ENCODE data around the gene CD320. TPM values are rescaled to one million over a fixed set of nuclear protein-coding genes. Genes with fewer than 3 reads are reported as not detected.
"Not testable (repeated sequence)": the region's sequence is repeated elsewhere in the genome, so short reads cannot be mapped to it uniquely, and the experiment has no call there.

CD320 gene
- total RNA-seq, 2 donors from 2014 or later = 21.7 to 58.1 TPM

DNA sequence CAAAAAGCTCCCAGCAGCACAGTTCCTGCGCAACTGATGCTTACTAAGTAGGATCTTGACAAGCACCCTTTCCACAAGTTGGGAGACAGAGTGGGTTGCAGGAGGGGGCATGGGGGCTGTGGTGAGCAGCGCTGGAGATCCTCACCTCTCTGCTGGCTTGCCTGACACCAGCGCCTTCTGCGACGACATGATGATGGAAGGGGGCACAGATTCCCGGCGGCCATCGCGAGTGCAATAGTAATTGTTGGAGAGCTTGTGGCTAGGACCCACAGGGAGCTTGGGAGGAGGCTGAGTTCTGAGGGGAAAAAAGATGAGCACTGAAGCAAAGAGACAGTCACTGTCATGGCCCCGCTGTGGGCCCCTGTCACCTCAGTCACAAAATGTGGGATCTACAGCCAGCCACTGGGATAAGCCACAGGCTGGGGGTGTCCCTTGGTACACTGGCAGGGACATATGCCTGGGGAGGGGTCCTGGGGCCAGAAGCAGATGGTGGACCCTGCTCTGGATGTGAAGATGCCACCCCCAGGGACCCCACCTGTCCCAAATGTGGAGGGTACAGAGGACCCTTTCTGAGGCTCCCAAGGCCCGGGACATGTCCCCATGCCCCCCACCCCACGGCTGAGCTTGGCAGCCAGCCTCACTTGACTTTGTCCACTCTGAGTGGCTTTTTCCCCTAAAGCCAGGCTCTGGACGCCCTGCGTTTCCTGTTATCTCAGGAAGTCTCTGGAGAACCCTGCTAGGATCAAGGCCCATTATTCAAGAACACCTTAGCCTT, 8.4 kb upstream of the CD320 start:
- ATAC-seq (ENCODE audit: insufficient number of reproducible peaks, low FRiP score, low read depth) = no peak

DNA sequence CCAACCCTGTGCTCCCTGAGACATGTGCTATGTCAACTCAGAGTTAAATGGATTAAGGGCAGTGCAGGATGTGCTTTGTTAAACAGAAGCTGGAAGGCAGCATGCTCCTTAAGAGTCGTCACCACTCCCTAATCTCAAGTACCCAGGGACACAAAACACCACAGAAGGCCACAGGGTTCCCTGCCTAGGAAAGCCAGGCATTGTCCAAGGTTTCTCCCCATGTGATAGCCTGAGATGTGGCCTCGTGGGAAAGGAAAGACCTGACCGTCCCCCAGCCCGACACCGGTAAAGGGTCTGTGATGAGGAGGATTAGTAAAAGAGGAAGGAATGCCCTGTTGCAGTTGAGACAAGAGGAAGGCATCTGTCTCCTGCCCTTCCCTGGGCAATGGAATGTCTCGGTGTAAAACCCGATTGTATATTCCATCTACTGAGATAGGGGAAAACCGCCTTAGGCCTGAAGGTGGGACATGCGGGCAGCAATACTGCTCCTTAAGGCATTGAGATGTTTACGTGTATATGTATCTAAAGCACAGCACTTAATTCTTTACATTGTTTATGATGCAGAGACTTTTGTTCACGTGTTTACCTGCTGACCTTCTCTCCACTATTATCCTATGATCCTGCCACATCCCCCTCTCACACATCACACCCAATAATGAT, 7.0 kb upstream of the CD320 start:
- H3K36me3 ChIP-seq = peaks cover 34% of the 10 kb centered on the region
- not testable (repeated sequence) for H3K27me3 ChIP-seq (replicated peaks; ENCODE audit: insufficient read depth); H3K27ac ChIP-seq; H3K9me3 ChIP-seq; ATAC-seq (ENCODE audit: insufficient number of reproducible peaks, low FRiP score, low read depth); H3K4me3 ChIP-seq; H3K4me1 ChIP-seq (ENCODE audit: control insufficient read depth in 1 of 2, low read depth in 2 of 2); DNase-seq (ENCODE audit: low spot score)

More for the DNA sequence above, 8.4 kb upstream of the CD320 start:
- Histone ChIP-seq H3K9me3 (no peaks in the 10 kb centered on the region), H3K36me3 (peaks cover 23% of the 10 kb centered on the region), H3K27me3 (replicated peaks; ENCODE audit: insufficient read depth) (no peaks in the 10 kb centered on the region), H3K27ac (no peak overlapping the region), H3K4me1 (ENCODE audit: control insufficient read depth in 1 of 2, low read depth in 2 of 2) (peaks cover 9 to 12% of the 10 kb centered on the region in 2 donors), H3K4me3 (no peak overlapping the region)
- no peak for DNase-seq (ENCODE audit: low spot score)
- TF ChIP-seq, protein P1, sequence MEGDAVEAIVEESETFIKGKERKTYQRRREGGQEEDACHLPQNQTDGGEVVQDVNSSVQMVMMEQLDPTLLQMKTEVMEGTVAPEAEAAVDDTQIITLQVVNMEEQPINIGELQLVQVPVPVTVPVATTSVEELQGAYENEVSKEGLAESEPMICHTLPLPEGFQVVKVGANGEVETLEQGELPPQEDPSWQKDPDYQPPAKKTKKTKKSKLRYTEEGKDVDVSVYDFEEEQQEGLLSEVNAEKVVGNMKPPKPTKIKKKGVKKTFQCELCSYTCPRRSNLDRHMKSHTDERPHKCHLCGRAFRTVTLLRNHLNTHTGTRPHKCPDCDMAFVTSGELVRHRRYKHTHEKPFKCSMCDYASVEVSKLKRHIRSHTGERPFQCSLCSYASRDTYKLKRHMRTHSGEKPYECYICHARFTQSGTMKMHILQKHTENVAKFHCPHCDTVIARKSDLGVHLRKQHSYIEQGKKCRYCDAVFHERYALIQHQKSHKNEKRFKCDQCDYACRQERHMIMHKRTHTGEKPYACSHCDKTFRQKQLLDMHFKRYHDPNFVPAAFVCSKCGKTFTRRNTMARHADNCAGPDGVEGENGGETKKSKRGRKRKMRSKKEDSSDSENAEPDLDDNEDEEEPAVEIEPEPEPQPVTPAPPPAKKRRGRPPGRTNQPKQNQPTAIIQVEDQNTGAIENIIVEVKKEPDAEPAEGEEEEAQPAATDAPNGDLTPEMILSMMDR (IDR thresholded peaks at IDR 0.05) = no peak

DNA sequence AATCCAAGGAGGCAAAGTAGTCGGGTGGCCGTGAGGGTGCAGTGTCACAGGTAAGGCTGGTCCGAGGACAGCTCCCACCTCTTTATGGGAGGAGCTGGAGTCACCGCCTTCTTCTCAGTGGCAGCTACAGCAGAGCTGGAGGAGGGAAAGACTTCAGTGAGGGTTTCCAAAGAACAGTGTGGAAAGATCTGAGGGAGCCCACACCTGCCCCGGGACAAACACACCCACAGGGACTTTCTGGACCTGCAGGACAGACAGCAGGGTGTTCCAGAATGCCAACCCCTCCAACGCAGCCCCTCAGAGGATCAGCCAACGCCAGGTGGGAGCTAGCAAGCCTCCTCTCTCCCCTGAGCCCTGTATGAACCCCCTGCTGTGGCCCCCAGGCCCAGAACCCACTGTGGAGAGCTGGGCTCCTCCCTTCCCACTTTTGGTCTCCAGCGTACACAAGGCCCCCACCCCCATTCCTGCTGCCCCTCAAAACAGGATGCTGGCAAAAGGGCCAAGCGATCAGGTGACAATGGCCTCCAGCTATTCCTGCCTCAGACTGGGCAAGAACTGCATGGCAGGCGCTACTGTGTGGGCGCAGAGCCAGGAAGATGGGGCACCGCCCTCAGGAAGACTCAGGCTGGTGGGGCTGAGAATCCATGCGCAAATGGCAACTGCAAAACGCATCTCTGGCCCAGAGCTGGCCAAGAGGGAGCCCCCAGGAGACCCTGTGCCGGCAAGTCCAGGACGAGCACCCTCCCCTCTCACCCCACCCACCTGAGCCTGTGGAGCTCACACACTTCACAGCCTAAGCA, 3.5 kb upstream of the CD320 start:
- Histone ChIP-seq H3K36me3 (peaks cover 34% of the 10 kb centered on the region), H3K27me3 (replicated peaks; ENCODE audit: insufficient read depth) (no peaks in the 10 kb centered on the region), H3K27ac (no peak overlapping the region), H3K4me1 (ENCODE audit: control insufficient read depth in 1 of 2, low read depth in 2 of 2) (peaks cover 14 to 24% of the 10 kb centered on the region in 2 donors), H3K4me3 (no peak overlapping the region), H3K9me3 (no peaks in the 10 kb centered on the region)
- ATAC-seq (ENCODE audit: insufficient number of reproducible peaks, low FRiP score, low read depth) = no peak
- TF ChIP-seq, protein P1 (IDR thresholded peaks at IDR 0.05) = no peak
- no peak for DNase-seq (ENCODE audit: low spot score)

DNA sequence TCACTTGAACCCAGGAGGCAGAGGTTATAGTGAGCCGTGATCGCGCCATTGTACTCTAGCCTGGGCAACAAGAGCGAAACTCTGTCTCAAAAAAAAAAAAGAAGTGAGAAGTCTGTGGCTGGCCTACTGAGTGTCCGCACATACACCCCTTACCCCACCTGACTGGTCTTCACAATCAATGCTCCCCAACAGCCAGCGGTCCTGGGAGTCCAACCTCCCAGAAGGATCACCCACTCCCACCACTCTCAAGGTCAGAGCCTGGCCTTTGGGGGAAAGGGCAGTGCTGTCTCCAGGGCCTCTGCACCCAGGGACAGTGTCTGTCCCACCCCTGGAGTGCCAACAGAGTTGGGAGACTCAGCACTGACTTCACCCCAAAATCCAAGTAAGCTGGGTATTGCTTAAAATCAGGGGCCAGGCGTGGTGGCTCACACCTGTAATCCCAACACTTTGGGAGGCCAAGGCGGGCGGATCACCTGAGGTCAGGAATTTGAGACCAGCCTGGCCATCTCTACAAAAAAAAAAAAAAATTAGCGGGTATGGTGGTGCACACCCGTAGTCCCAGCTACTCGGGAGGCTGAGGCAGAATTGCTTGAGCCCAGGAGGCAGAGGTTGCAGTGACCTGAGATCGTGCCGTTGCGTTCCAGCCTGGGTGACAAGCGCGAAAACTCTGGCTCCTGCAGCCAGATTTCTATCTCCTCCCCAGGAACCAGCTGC, 2.3 kb upstream of the CD320 start:
- ATAC-seq (ENCODE audit: insufficient number of reproducible peaks, low FRiP score, low read depth) = no peak
- Histone ChIP-seq H3K9me3 (no peaks in the 10 kb centered on the region), H3K4me3 (no peak overlapping the region), H3K36me3 (peaks cover 27% of the 10 kb centered on the region), H3K27me3 (replicated peaks; ENCODE audit: insufficient read depth) (no peaks in the 10 kb centered on the region), H3K27ac (no peak overlapping the region), H3K4me1 (ENCODE audit: control insufficient read depth in 1 of 2, low read depth in 2 of 2) (peaks cover 14 to 27% of the 10 kb centered on the region in 2 donors)
- no peak for DNase-seq (ENCODE audit: low spot score)
- TF ChIP-seq, protein P1 (IDR thresholded peaks at IDR 0.05) = no peak

DNA sequence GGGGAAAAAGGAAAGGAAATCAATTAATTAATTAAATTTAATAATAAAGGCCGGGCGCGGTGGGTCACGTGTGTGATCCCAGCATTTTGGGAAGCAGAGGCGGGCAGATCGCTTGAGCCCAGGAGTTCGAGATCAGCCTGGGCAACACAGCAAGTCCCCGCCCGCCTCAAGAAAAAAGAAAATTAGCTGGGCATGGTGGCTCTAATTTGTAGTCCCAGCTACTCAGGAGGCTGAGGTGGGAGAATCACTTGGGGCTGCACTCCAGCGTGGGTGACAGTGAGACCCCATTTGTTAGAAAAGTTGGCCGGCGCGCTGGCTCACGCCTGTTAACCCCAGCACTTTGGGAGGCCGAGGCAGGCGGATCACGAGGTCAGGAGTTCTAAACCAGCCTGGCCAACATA, 733 bp upstream of the CD320 start:
- Histone ChIP-seq H3K9me3 (no peaks in the 10 kb centered on the region), H3K4me1 (ENCODE audit: control insufficient read depth in 1 of 2, low read depth in 2 of 2) (peaks cover 14 to 27% of the 10 kb centered on the region in 2 donors), H3K27ac (no peak overlapping the region), H3K4me3 (peak overlapping the region; percentile 82), H3K27me3 (replicated peaks; ENCODE audit: insufficient read depth) (no peaks in the 10 kb centered on the region), H3K36me3 (peaks cover 15% of the 10 kb centered on the region)
- TF ChIP-seq, protein P1 (IDR thresholded peaks at IDR 0.05) = no peak
- ATAC-seq (ENCODE audit: insufficient number of reproducible peaks, low FRiP score, low read depth) = no peak
- no peak for DNase-seq (ENCODE audit: low spot score)

Measured in thoracic aorta (tissue), 2 donors.